RKO (cell line): ENCODE data around the gene RHOA.
"Not testable (repeated sequence)": the region's sequence is repeated elsewhere in the genome, so short reads cannot be mapped to it uniquely, and the experiment has no call there.

Experiments used
- DNase-seq: peaks from one replicate; pipeline ENCODE4 v3.0.0-alpha.2; 2016; ENCODE audit warnings: low spot score

RHOA gene

GRCh38 chr3:49411535-49411967 lies 225 bp downstream of the RHOA start:
- peak; percentile 40 for DNase-seq

- DNase-seq = no peak
These were observed 786 bp downstream of the RHOA start for GRCh38 chr3:49410846-49411534.

GRCh38 chr3:49410066-49410845 lies 1.5 kb downstream of the RHOA start:
- DNase-seq = no peak

- no peak for DNase-seq
These were observed 4.9 kb downstream of the RHOA start for GRCh38 chr3:49406571-49407565.

GRCh38 chr3:49405570-49405969 lies 6.2 kb downstream of the RHOA start:
- DNase-seq = not testable (repeated sequence)

- DNase-seq = no peak
These were observed 7.9 kb downstream of the RHOA start for GRCh38 chr3:49403891-49404290.

GRCh38 chr3:49401766-49402165 lies 10.0 kb downstream of the RHOA start:
- DNase-seq = no peak

- no peak for DNase-seq
These were observed 12.3 kb downstream of the RHOA start for GRCh38 chr3:49399461-49399860.

- peak; percentile 40 for DNase-seq
These were observed 14.3 kb downstream of the RHOA start for GRCh38 chr3:49397470-49397869.

GRCh38 chr3:49391310-49391709 lies 20.5 kb downstream of the RHOA start:
- not testable (repeated sequence) for DNase-seq

- DNase-seq = no peak
These were observed 22.5 kb downstream of the RHOA start for GRCh38 chr3:49389297-49389696.

GRCh38 chr3:49388289-49388820 lies 23.4 kb downstream of the RHOA start:
- DNase-seq = no peak

- DNase-seq = peak; percentile 47
These were observed 24.1 kb downstream of the RHOA start for GRCh38 chr3:49387721-49388120.

- no peak for DNase-seq
These were observed 25.6 kb downstream of the RHOA start for GRCh38 chr3:49386056-49386756.

GRCh38 chr3:49385617-49386016 lies 26.2 kb downstream of the RHOA start:
- no peak for DNase-seq

- no peak for DNase-seq
These were observed 28.4 kb downstream of the RHOA start for GRCh38 chr3:49383387-49383786.

GRCh38 chr3:49378249-49378895 lies 33.4 kb downstream of the RHOA start:
- no peak for DNase-seq

- peak; percentile 52 for DNase-seq
These were observed 34.3 kb downstream of the RHOA start for GRCh38 chr3:49377483-49377882.

- no peak for DNase-seq
These were observed 39.8 kb downstream of the RHOA start for GRCh38 chr3:49371946-49372345.

- DNase-seq = no peak
These were observed 41.0 kb downstream of the RHOA start for GRCh38 chr3:49370585-49371290.
